HepG2 (cell line): ENCODE data around the gene BPIFB6. TPM values are rescaled to one million over a fixed set of nuclear protein-coding genes. Genes with fewer than 3 reads are reported as not detected.

Source experiments
- ADNP ChIP-seq: sonication (generic); formaldehyde crosslinking; IDR thresholded peaks from 2 replicates; pipeline ENCODE4 v1.4.0; 2020; ENCODE audit warnings: missing genetic modification reagents
- GATAD2A ChIP-seq: IDR thresholded peaks from 2 replicates; pipeline ENCODE4 v1.6.1; 2016
- GZF1 ChIP-seq: sonication (generic); formaldehyde crosslinking; IDR thresholded peaks from 2 replicates; pipeline ENCODE4 v1.5.1; 2020; ENCODE audit warnings: mild to moderate bottlenecking, missing genetic modification reagents
- IRF9 ChIP-seq: sonication (generic); formaldehyde crosslinking; IDR thresholded peaks from 2 replicates; pipeline ENCODE4 v1.8.0; 2022; ENCODE audit warnings: missing genetic modification reagents, mild to moderate bottlenecking, borderline replicate concordance
- JUND ChIP-seq: sonication (generic); formaldehyde crosslinking; IDR thresholded peaks from 2 replicates; pipeline ENCODE4 v1.8.0; 2022; ENCODE audit warnings: mild to moderate bottlenecking, missing genetic modification reagents
- KDM1A ChIP-seq: IDR thresholded peaks from 2 replicates; pipeline ENCODE4 v1.6.1; 2016; ENCODE audit warnings: missing compliant biosample characterization
- REPIN1 ChIP-seq: sonication (generic); formaldehyde crosslinking; IDR thresholded peaks from 2 replicates; pipeline ENCODE4 v1.8.0; 2022; ENCODE audit warnings: missing genetic modification reagents, low read depth, mild to moderate bottlenecking, borderline replicate concordance
- SKIL ChIP-seq: sonication (generic); formaldehyde crosslinking; IDR thresholded peaks from 2 replicates; pipeline ENCODE4 v1.8.0; 2022; ENCODE audit warnings: missing genetic modification reagents, mild to moderate bottlenecking, moderate library complexity, borderline replicate concordance
- SMC3 ChIP-seq: IDR thresholded peaks from 2 replicates; pipeline ENCODE4 v1.6.1; 2011; ENCODE audit warnings: low read length, improper control_type of control experiment
- SNAI1 ChIP-seq: sonication (generic); formaldehyde crosslinking; IDR thresholded peaks from 2 replicates; pipeline ENCODE4 v1.5.0; 2020; ENCODE audit warnings: mild to moderate bottlenecking, missing genetic modification reagents, borderline replicate concordance
- TFAP4 ChIP-seq: sonication (generic); IDR thresholded peaks from 2 replicates; pipeline ENCODE4 v1.6.1; 2016; ENCODE audit warnings: low read depth, borderline replicate concordance
- ZFP36 ChIP-seq: fragments of 150-350 bp; IDR thresholded peaks from 2 replicates; pipeline ENCODE4 v1.6.1; 2018; ENCODE audit warnings: borderline replicate concordance, low read length, low read depth; ENCODE audit not compliant: partially characterized antibody
- ZNF256 ChIP-seq: sonication (generic); formaldehyde crosslinking; conservative IDR thresholded peaks from 2 replicates; pipeline ENCODE4 v1.4.0; 2020; ENCODE audit warnings: missing genetic modification reagents
- ZNF546 ChIP-seq: sonication (generic); formaldehyde crosslinking; conservative IDR thresholded peaks from 2 replicates; pipeline ENCODE4 v1.8.1; 2023; ENCODE audit warnings: mild to moderate bottlenecking, missing genetic modification reagents
- ZNF570 ChIP-seq: sonication (generic); formaldehyde crosslinking; IDR thresholded peaks from 2 replicates; pipeline ENCODE4 v1.4.0; 2020; ENCODE audit warnings: mild to moderate bottlenecking, missing genetic modification reagents, borderline replicate concordance
- ZNF749 ChIP-seq: sonication (generic); formaldehyde crosslinking; IDR thresholded peaks from 2 replicates; pipeline ENCODE4 v1.8.0; 2022; ENCODE audit warnings: mild to moderate bottlenecking, missing genetic modification reagents, moderate library complexity, borderline replicate concordance
- ZNF75D ChIP-seq: sonication (generic); formaldehyde crosslinking; IDR thresholded peaks from 2 replicates; pipeline ENCODE4 v1.8.1; 2023; ENCODE audit warnings: missing genetic modification reagents, mild to moderate bottlenecking, borderline replicate concordance
- ZNF761 ChIP-seq: sonication (generic); formaldehyde crosslinking; conservative IDR thresholded peaks from 2 replicates; pipeline ENCODE4 v1.4.0; 2020; ENCODE audit warnings: mild to moderate bottlenecking, missing genetic modification reagents
- ZNF777 ChIP-seq: sonication (generic); formaldehyde crosslinking; IDR thresholded peaks from 2 replicates; pipeline ENCODE4 v1.4.0; 2020; ENCODE audit warnings: missing genetic modification reagents
- ZNF883 ChIP-seq: sonication (generic); formaldehyde crosslinking; IDR thresholded peaks from 2 replicates; pipeline ENCODE4 v1.5.1; 2020; ENCODE audit warnings: mild to moderate bottlenecking, missing genetic modification reagents; ENCODE audit errors: not compliant biosample characterization
- polyA plus RNA-seq, 8 experiments: library from polyadenylated mRNA; depleted of rRNA in 3 of 8; stranded (reverse) in 7 of 8; unstranded in 1 of 8; fragments of >200 nt; fragmentation: Illumina TruSeq in 4 of 8; extraction: Trizol in 4 of 8; gene quantifications; 2 replicates each; pipeline versions ENCODE4 v1.2.1 to v1.2.3, GENCODE V29; 2011 to 2016; ENCODE audit warnings: low read depth in 4 of 8, missing spikeins in 1 of 8, mixed read lengths in 1 of 8; ENCODE audit not compliant: insufficient read depth in 1 of 8
- total RNA-seq, 5 experiments: library from RNA; depleted of rRNA; stranded (reverse); fragments of >200 nt; fragmentation: Illumina TruSeq; extraction: Trizol; gene quantifications; 2 replicates each; pipeline ENCODE4 v1.2.3, GENCODE V29; 2016; ENCODE audit warnings: low read depth in 1 of 5

The BPIFB6 gene
- total and polyA plus RNA-seq, 2 of the 13 experiments (the other 11 are each of a cell fraction or from before 2014, with no cell fraction given) = 0.13 to 1.7 TPM

- peak; percentile 75; the same call in 1 of the 2 replicates for TF ChIP-seq REPIN1 (CRISPR knock-in tag)
- TF ChIP-seq ZNF761 (CRISPR knock-in tag) = peak; percentile 99; the same call in 1 of the 2 replicates
- peak; percentile 99 for TF ChIP-seq SKIL (CRISPR knock-in tag)
- TF ChIP-seq TFAP4 = peak; percentile 86; the same call in 1 of the 2 replicates
- peak; percentile 98 for TF ChIP-seq IRF9 (CRISPR knock-in tag)
- 0 out of 2 replicates have a peak, but pooled peaks have one; percentile 16 for TF ChIP-seq SMC3
- no peak for TF ChIP-seq ZNF777
- TF ChIP-seq ZNF75D = no peak
- TF ChIP-seq ZNF546 (CRISPR knock-in tag) = no peak; the same call in 1 of the 2 replicates
- peak; percentile 84 for TF ChIP-seq JUND
- peak; percentile 67 for TF ChIP-seq ZNF749 (CRISPR knock-in tag)
- TF ChIP-seq GZF1 (CRISPR knock-in tag) = peak; percentile 84; the same call in 1 of the 2 replicates
- peak; percentile 68; the same call in 1 of the 2 replicates for TF ChIP-seq ZNF256 (CRISPR knock-in tag)
- peak; percentile 97 for TF ChIP-seq ADNP (CRISPR knock-in tag)
- TF ChIP-seq SNAI1 (CRISPR knock-in tag) = no peak
- TF ChIP-seq ZFP36 = no peak
- TF ChIP-seq ZNF883 (CRISPR knock-in tag) = peak; percentile 96
- peak; percentile 83; the same call in 1 of the 2 replicates for TF ChIP-seq ZNF570 (CRISPR knock-in tag)
- TF ChIP-seq GATAD2A (CRISPR knock-in tag) = peak; percentile 99
- TF ChIP-seq KDM1A (CRISPR knock-in tag) = peak; percentile 97
These were observed 22.0 kb upstream of the BPIFB6 start (continued) for GRCh38 chr20:33009214-33010132.
